K562 (cell line): ENCODE results near the gene KAT5. TPM values are rescaled to one million over a fixed set of nuclear protein-coding genes. Genes with fewer than 3 reads are reported as not detected.

Experiments used
- ATF1 ChIP-seq, 2 experiments: fragments of 450-650 bp in 1 of 2; IDR thresholded peaks; 2 replicates each; pipeline ENCODE4 v1.6.1; 2016; ENCODE audit warnings: missing compliant biosample characterization in 1 of 2, missing genetic modification characterization in 1 of 2
- BRD9 ChIP-seq: fragments of 450-650 bp; IDR thresholded peaks from 2 replicates; pipeline ENCODE4 v1.6.1; 2018; ENCODE audit warnings: low read depth; ENCODE audit not compliant: partially characterized antibody
- CCAR2 ChIP-seq: fragments of 200-400 bp; formaldehyde crosslinking; IDR thresholded peaks from 2 replicates; pipeline ENCODE4 v1.6.1; 2017; ENCODE audit warnings: mild to moderate bottlenecking, low read depth, low read length
- FOSL1 ChIP-seq: fragments of 200-800 bp; sonication (Bioruptor generic); conservative IDR thresholded peaks from 2 replicates; pipeline ENCODE4 v1.6.1; 2016; ENCODE audit warnings: missing genetic modification characterization, missing compliant biosample characterization
- HDAC2 ChIP-seq: fragments of 450-650 bp; IDR thresholded peaks from 2 replicates; pipeline ENCODE4 v1.6.1; 2016; ENCODE audit warnings: mild to moderate bottlenecking
- HDAC6 ChIP-seq: IDR thresholded peaks from 2 replicates; pipeline ENCODE4 v1.6.1; 2012; ENCODE audit warnings: low read depth, mild to moderate bottlenecking, control low read depth, inconsistent platforms, low read length, moderate library complexity
- HMG20B ChIP-seq: fragments of 250-450 bp; sonication (Bioruptor Pico); IDR thresholded peaks from 2 replicates; pipeline ENCODE4 v1.5.0; 2021; ENCODE audit warnings: mild to moderate bottlenecking
- KLF6 ChIP-seq: fragments of 250-450 bp; sonication (Bioruptor Pico); IDR thresholded peaks from 2 replicates; pipeline ENCODE4 v1.4.0; 2020; ENCODE audit warnings: mild to moderate bottlenecking, moderate library complexity, borderline replicate concordance
- NCOA1 ChIP-seq: fragments of 450-650 bp; IDR thresholded peaks from 2 replicates; pipeline ENCODE4 v1.6.1; 2016; ENCODE audit warnings: low read depth
- NELFE ChIP-seq: IDR thresholded peaks from 2 replicates; pipeline ENCODE4 v1.6.1; 2011; ENCODE audit warnings: mild to moderate bottlenecking; ENCODE audit not compliant: insufficient read depth, insufficient read length
- NFXL1 ChIP-seq: fragments of 450-650 bp; formaldehyde crosslinking; IDR thresholded peaks from 2 replicates; pipeline ENCODE4 v1.4.0; 2021; ENCODE audit warnings: mild to moderate bottlenecking
- POLR2AphosphoS2 ChIP-seq: IDR thresholded peaks from 2 replicates; pipeline ENCODE4 v1.6.1; 2012; ENCODE audit warnings: low read length, improper control_type of control experiment
- RB1 ChIP-seq: fragments of 450-650 bp; IDR thresholded peaks from 2 replicates; pipeline ENCODE4 v1.6.1; 2017; ENCODE audit warnings: low read depth, mild to moderate bottlenecking
- RBBP5 ChIP-seq: fragments of 200-600 bp; sonication (generic); IDR thresholded peaks from 2 replicates; pipeline ENCODE4 v1.6.1; 2012; ENCODE audit warnings: borderline replicate concordance, mild to moderate bottlenecking, low read length, control low read depth, inconsistent platforms; ENCODE audit not compliant: insufficient read depth, poor library complexity, severe bottlenecking
- TAF1 ChIP-seq: IDR thresholded peaks from 2 replicates; pipeline ENCODE4 v1.6.1; 2011; ENCODE audit warnings: mild to moderate bottlenecking, low read length, moderate library complexity; ENCODE audit not compliant: insufficient read depth, control insufficient read depth, severe bottlenecking; ENCODE audit errors: extremely low read depth
- YY1 ChIP-seq, 3 experiments: IDR thresholded peaks; 2 replicates each; pipeline ENCODE4 v1.6.1; 2011; ENCODE audit warnings: low read length in 2 of 3, mild to moderate bottlenecking in 2 of 3, moderate library complexity in 2 of 3, borderline replicate concordance in 1 of 3, control low read depth in 1 of 3, low read depth in 1 of 3; ENCODE audit not compliant: insufficient read depth in 3 of 3, insufficient replicate concordance in 2 of 3, control insufficient read depth in 1 of 3, insufficient read length in 1 of 3; ENCODE audit errors: extremely low read depth in 1 of 3
- ZFX ChIP-seq: sonication (generic); formaldehyde crosslinking; IDR thresholded peaks from 2 replicates; pipeline ENCODE4 v1.8.0; 2022; ENCODE audit warnings: mild to moderate bottlenecking, missing genetic modification reagents, moderate library complexity
- ZNF253 ChIP-seq: fragments of 250-450 bp; sonication (Bioruptor Pico); conservative IDR thresholded peaks from 2 replicates; pipeline ENCODE4 v1.6.1; 2021; ENCODE audit warnings: mild to moderate bottlenecking
- ZNF431 ChIP-seq: sonication (generic); formaldehyde crosslinking; IDR thresholded peaks from 2 replicates; pipeline ENCODE4 v1.8.0; 2022; ENCODE audit warnings: mild to moderate bottlenecking, missing genetic modification reagents
- ZNF445 ChIP-seq: fragments of 250-450 bp; sonication (Bioruptor Pico); IDR thresholded peaks from 2 replicates; pipeline ENCODE4 v1.4.0; 2020; ENCODE audit warnings: low read depth, mild to moderate bottlenecking, moderate library complexity
- ZNF764 ChIP-seq: fragments of 250-450 bp; sonication (Bioruptor Pico); IDR thresholded peaks from 2 replicates; pipeline ENCODE4 v1.4.0; 2020; ENCODE audit warnings: low read depth, mild to moderate bottlenecking, moderate library complexity
- polyA plus RNA-seq, 8 experiments: library from polyadenylated mRNA; depleted of rRNA in 4 of 8; stranded (reverse) in 5 of 8; unstranded in 3 of 8; fragments of >200 nt; fragmentation: Nextera tagmentation in 2 of 8; fragmentation: Illumina TruSeq in 1 of 8; extraction: Ambion mirVana in 2 of 8; extraction: Trizol in 1 of 8; gene quantifications; 2 replicates each; pipeline versions ENCODE4 v1.2.1 to v1.2.3, GENCODE V29; 2011 to 2014; ENCODE audit warnings: inconsistent platforms in 1 of 8, missing spikeins in 1 of 8
- total RNA-seq, 7 experiments: library from RNA; depleted of rRNA in 6 of 7; stranded (reverse); fragments of >200 nt in 6 of 7; fragmentation: Illumina TruSeq in 2 of 7; extraction: Trizol in 2 of 7; gene quantifications; 2 replicates each; pipeline versions ENCODE4 v1.2.1 to v1.2.3, GENCODE V29; 2011 to 2021; ENCODE audit warnings: low replicate concordance in 1 of 7
- TF ChIP-seq, protein P1 (sequence below): IDR thresholded peaks from 2 replicates; pipeline ENCODE4 v1.6.1; 2016; ENCODE audit warnings: missing genetic modification characterization, missing compliant biosample characterization
- TF ChIP-seq, protein P2 (sequence below): fragments of 250-450 bp; sonication (Bioruptor Pico); IDR thresholded peaks from 2 replicates; pipeline ENCODE4 v1.8.0; 2021; ENCODE audit warnings: mild to moderate bottlenecking, moderate library complexity

KAT5 gene
- total and polyA plus RNA-seq, 9 of the 15 experiments (the other 6 are each of a cell fraction or from before 2014, with no cell fraction given) = 3.6 to 76.8 (median 52.7) TPM

DNA sequence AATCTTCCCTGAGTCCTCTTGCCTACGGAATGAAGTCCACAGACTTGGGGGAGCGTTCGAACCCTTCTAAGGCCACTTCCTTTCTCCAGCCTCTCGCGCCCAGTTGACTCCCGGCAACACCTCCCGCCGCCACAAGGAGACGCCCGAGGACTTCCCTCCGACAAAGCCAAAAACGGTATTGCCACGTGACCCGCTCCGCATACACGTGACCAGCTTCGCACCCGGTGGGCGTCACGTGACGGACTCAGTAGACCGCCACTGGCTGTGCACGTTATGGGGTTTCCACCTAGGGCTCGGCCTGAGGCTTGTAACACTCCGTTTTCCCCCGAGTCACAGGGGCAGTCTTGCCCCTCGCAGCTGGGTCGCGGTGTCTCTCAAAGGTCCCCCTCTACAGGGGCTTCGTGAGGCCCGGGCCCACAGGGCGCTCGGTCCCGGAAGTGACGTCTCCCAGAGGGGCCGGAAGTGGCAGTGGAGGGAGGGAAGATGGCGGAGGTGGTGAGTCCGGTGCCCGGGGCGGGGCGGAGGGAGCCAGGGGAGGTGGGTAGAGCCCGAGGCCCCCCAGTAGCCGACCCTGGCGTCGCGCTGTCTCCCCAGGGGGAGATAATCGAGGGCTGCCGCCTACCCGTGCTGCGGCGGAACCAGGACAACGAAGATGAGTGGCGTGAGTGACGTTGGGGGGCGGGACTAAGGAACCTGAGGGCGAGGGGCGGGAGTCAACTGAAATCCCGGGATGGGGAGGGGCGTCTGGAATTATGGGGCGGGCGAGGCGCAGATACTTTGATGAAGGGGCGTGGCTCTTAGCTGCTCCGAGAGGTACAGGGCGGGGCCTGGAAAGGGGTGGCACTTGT is at the start of gene KAT5 (continued):
- TF ChIP-seq ZNF445 (CRISPR knock-in tag) (peak; percentile 27; the same call in 1 of the 2 replicates), RB1 (peak; percentile 80), NFXL1 (CRISPR knock-in tag) (0 out of 2 replicates have a peak, but pooled peaks have one; percentile 70), HDAC2 (peak; percentile 98), BRD9 (peak; percentile 46), CCAR2 (no peak), HDAC6 (no peak), POLR2AphosphoS2 (peak; percentile 88; the same call in 1 of the 2 replicates), ZNF764 (CRISPR knock-in tag) (0 out of 2 replicates have a peak, but pooled peaks have one; percentile 8), ZFX (CRISPR knock-in tag) (peak; percentile 96), ZNF431 (CRISPR knock-in tag) (peak; percentile 83), TAF1 (peak; percentile 81), HMG20B (CRISPR knock-in tag) (no peak), FOSL1 (tag) (peak; percentile 66), KLF6 (peak; percentile 76), ZNF253 (CRISPR knock-in tag) (no peak), RBBP5 (peak; percentile 69), NELFE (no peak), NCOA1 (peak; percentile 80), ATF1 (CRISPR knock-in tag; IDR thresholded peaks at IDR 0.05) (peak; percentile 54), ATF1 (tag; IDR thresholded peaks at IDR 0.05) (peak; percentile 99), YY1 (IDR thresholded peaks at IDR 0.05; ENCODE audit: borderline replicate concordance in 1 of 3, control insufficient read depth in 1 of 3, extremely low read depth in 1 of 3, insufficient read depth in 3 of 3, insufficient read length in 1 of 3, insufficient replicate concordance in 2 of 3, low read depth in 1 of 3, low read length in 2 of 3) (peak; percentile 78 to 95 (median 91))
- TF ChIP-seq, protein P1, sequence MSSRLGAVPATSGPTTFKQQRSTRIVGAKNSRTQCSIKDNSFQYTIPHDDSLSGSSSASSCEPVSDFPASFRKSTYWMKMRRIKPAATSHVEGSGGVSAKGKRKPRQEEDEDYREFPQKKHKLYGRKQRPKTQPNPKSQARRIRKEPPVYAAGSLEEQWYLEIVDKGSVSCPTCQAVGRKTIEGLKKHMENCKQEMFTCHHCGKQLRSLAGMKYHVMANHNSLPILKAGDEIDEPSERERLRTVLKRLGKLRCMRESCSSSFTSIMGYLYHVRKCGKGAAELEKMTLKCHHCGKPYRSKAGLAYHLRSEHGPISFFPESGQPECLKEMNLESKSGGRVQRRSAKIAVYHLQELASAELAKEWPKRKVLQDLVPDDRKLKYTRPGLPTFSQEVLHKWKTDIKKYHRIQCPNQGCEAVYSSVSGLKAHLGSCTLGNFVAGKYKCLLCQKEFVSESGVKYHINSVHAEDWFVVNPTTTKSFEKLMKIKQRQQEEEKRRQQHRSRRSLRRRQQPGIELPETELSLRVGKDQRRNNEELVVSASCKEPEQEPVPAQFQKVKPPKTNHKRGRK (tag) = no peak
- TF ChIP-seq, protein P2, sequence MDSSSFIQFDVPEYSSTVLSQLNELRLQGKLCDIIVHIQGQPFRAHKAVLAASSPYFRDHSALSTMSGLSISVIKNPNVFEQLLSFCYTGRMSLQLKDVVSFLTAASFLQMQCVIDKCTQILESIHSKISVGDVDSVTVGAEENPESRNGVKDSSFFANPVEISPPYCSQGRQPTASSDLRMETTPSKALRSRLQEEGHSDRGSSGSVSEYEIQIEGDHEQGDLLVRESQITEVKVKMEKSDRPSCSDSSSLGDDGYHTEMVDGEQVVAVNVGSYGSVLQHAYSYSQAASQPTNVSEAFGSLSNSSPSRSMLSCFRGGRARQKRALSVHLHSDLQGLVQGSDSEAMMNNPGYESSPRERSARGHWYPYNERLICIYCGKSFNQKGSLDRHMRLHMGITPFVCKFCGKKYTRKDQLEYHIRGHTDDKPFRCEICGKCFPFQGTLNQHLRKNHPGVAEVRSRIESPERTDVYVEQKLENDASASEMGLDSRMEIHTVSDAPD (CRISPR knock-in tag) = peak; percentile 45; the same call in 1 of the 2 replicates
